ENCODE data around the gene WIF1.

DNA sequence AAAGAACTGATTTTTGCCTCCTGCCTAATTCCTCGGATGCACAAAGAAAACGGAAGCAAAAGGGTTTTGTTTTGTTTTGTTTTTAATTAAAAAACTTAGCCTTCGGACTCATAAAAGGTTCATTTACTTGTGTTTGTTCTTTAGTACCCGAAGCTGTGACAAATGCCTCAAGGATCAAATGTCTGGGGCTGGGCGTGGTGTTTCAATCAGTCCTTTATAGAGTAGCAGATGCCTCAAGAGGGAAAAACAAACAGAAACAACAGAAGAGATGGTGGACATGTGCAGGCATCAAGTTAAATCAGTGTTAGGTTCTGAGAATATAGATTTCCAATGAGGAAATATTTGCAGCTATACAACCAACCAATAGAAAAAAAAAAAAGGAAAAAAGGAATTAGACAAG, 1.6 kb upstream of the WIF1 start:
- TF ChIP-seq, protein P1, sequence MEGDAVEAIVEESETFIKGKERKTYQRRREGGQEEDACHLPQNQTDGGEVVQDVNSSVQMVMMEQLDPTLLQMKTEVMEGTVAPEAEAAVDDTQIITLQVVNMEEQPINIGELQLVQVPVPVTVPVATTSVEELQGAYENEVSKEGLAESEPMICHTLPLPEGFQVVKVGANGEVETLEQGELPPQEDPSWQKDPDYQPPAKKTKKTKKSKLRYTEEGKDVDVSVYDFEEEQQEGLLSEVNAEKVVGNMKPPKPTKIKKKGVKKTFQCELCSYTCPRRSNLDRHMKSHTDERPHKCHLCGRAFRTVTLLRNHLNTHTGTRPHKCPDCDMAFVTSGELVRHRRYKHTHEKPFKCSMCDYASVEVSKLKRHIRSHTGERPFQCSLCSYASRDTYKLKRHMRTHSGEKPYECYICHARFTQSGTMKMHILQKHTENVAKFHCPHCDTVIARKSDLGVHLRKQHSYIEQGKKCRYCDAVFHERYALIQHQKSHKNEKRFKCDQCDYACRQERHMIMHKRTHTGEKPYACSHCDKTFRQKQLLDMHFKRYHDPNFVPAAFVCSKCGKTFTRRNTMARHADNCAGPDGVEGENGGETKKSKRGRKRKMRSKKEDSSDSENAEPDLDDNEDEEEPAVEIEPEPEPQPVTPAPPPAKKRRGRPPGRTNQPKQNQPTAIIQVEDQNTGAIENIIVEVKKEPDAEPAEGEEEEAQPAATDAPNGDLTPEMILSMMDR (IDR thresholded peaks at IDR 0.05): no peak
- TF ChIP-seq POLR2A (IDR thresholded peaks at IDR 0.05): no peak
